Measurements from ENCODE around the gene ROBO2. TPM values are rescaled to one million over a fixed set of nuclear protein-coding genes. Genes with fewer than 3 reads are reported as not detected.

The ROBO2 gene
- total and polyA plus RNA-seq, 5 donors: 0.05 to 2.1 (median 0.39) TPM; not detected in 1

GRCh38 chr3:77329116-77329515 lies 289.2 kb downstream of the ROBO2 start:
- Histone ChIP-seq H3K4me3 (ENCODE audit: low read length) (no peak overlapping the region), H3K4me1 (ENCODE audit: control insufficient read depth, insufficient read depth, low read length) (no peaks in the 10 kb centered on the region), H3K27ac (ENCODE audit: low read length) (no peak overlapping the region), H3K27me3 (ENCODE audit: control insufficient read depth, insufficient read depth) (no peaks in the 10 kb centered on the region), H3K9me3 (ENCODE audit: control insufficient read depth, low read length) (no peaks in the 10 kb centered on the region)
- 27% methylated on average over 4 of the region's 4 CpGs for WGBS
- DNase-seq (no peak), ATAC-seq (peak; percentile 39 to 74)
- intact Hi-C loops (cut with DNase I): no loop called here

DNA sequence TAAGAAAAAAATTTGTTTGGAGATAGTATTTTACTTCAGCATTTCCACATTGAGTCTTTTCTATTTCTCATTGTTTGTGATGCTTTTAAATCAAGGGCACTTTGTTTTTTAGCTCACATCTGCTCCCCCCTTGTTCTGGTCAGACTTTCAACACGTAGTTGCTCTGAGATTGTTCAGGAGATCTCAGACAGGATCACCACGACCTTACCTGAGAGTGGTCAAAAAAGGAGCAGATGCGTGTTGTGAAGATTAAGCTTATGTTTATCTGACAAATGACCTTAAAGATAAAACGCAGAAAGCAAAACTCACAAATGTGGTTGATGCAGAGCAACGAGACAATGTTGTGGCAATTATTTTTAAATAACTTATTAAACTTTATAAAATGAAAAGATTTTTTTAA lies 298.3 kb downstream of the ROBO2 start:
- ATAC-seq (no peak), DNase-seq (no peak)
- Histone ChIP-seq H3K27ac (ENCODE audit: low read length) (no peak overlapping the region), H3K27me3 (ENCODE audit: control insufficient read depth, insufficient read depth) (no peaks in the 10 kb centered on the region), H3K4me1 (ENCODE audit: control insufficient read depth, insufficient read depth, low read length) (no peaks in the 10 kb centered on the region), H3K9me3 (ENCODE audit: control insufficient read depth, low read length) (no peaks in the 10 kb centered on the region), H3K4me3 (ENCODE audit: low read length) (no peak overlapping the region)
- WGBS: 66% methylated on average over 5 of the region's 5 CpGs
- intact Hi-C loops (cut with DNase I): no loop called here

DNA sequence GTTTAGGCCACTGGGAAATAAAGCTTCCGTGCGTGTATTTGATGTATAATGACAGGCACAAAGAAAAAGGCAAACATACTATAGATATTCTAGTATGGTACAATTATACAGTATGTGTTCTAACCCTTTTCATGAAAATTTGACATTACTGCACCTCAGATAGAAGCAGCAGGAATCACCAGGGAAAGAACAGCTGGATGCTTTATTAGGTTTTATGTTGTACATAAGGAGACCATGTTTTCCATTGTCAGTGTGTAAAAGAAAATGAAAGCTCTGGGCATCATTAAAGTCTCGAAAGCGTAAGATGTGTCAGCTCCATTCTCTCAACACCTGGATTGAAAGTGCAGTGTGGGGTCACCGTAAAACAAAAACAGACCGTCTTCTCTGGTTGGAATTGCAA lies 302.1 kb downstream of the ROBO2 start:
- WGBS: 92% methylated on average over 6 of the region's 6 CpGs
- no peaks in the 10 kb centered on the region for H3K9me3 ChIP-seq (ENCODE audit: control insufficient read depth, low read length)
- ATAC-seq (no peak), DNase-seq (no peak)
- no peaks in the 10 kb centered on the region for H3K27me3 ChIP-seq (ENCODE audit: control insufficient read depth, insufficient read depth)
- no peak overlapping the region for H3K27ac ChIP-seq (ENCODE audit: low read length)
- H3K4me3 ChIP-seq (ENCODE audit: low read length): no peak overlapping the region
- intact Hi-C loops (cut with DNase I): no loop called here
- H3K4me1 ChIP-seq (ENCODE audit: control insufficient read depth, insufficient read depth, low read length): no peaks in the 10 kb centered on the region

GRCh38 chr3:77342688-77343087 lies 302.8 kb downstream of the ROBO2 start:
- no peak overlapping the region for H3K27ac ChIP-seq (ENCODE audit: low read length)
- H3K4me3 ChIP-seq (ENCODE audit: low read length): no peak overlapping the region
- H3K27me3 ChIP-seq (ENCODE audit: control insufficient read depth, insufficient read depth): no peaks in the 10 kb centered on the region
- no peaks in the 10 kb centered on the region for H3K9me3 ChIP-seq (ENCODE audit: control insufficient read depth, low read length)
- H3K4me1 ChIP-seq (ENCODE audit: control insufficient read depth, insufficient read depth, low read length): no peaks in the 10 kb centered on the region
- intact Hi-C loops (cut with DNase I): no loop called here
- DNase-seq (no peak), ATAC-seq (no peak)
- WGBS: 83% methylated on average over 5 of the region's 5 CpGs

DNA sequence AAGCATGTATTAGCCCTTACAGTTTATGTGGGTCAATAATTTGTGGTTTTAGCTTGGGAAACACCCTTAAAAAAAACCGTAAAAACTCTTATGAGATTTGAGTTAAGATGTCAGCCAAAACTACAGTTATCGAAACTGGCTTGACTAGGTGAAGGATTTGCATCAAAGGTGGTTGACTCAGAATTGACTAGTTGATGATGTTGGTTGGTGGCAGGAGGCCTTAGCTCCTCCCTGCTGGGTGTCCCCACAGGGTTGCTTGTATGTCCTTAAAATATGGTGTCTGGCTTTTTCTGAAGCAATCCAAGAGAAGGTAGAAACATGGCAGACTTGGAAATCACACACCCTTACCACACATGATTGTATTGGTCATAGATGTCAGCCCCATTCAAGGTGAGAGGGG lies 305.1 kb downstream of the ROBO2 start:
- Histone ChIP-seq H3K4me1 (ENCODE audit: control insufficient read depth, insufficient read depth, low read length) (no peaks in the 10 kb centered on the region), H3K27ac (ENCODE audit: low read length) (no peak overlapping the region), H3K4me3 (ENCODE audit: low read length) (no peak overlapping the region), H3K9me3 (ENCODE audit: control insufficient read depth, low read length) (no peaks in the 10 kb centered on the region), H3K27me3 (ENCODE audit: control insufficient read depth, insufficient read depth) (no peaks in the 10 kb centered on the region)
- no peak for ATAC-seq
- DNase-seq: no peak
- intact Hi-C loops (cut with DNase I): no loop called here
- 91% methylated on average over 2 of the region's 2 CpGs for WGBS

- H3K27ac ChIP-seq (ENCODE audit: low read length): no peak overlapping the region
- intact Hi-C loops (cut with DNase I): no loop called here
- no peak for DNase-seq
- peak in 1 of 2 donors; percentile 41 for ATAC-seq
- no peaks in the 10 kb centered on the region for H3K4me1 ChIP-seq (ENCODE audit: control insufficient read depth, insufficient read depth, low read length)
- no peaks in the 10 kb centered on the region for H3K9me3 ChIP-seq (ENCODE audit: control insufficient read depth, low read length)
- H3K27me3 ChIP-seq (ENCODE audit: control insufficient read depth, insufficient read depth): no peaks in the 10 kb centered on the region
- H3K4me3 ChIP-seq (ENCODE audit: low read length): no peak overlapping the region
- WGBS: 44% methylated on average over 6 of the region's 6 CpGs
Measured at GRCh38 chr3:77348244-77348855, 308.5 kb downstream of the ROBO2 start.

GRCh38 chr3:77354958-77355357 lies 315.1 kb downstream of the ROBO2 start:
- intact Hi-C loops (cut with DNase I): no loop called here
- no peak for ATAC-seq
- no peak overlapping the region for H3K4me3 ChIP-seq (ENCODE audit: low read length)
- no peaks in the 10 kb centered on the region for H3K4me1 ChIP-seq (ENCODE audit: control insufficient read depth, insufficient read depth, low read length)
- H3K27me3 ChIP-seq (ENCODE audit: control insufficient read depth, insufficient read depth): no peaks in the 10 kb centered on the region
- no peak overlapping the region for H3K27ac ChIP-seq (ENCODE audit: low read length)
- no peak for DNase-seq
- H3K9me3 ChIP-seq (ENCODE audit: control insufficient read depth, low read length): no peaks in the 10 kb centered on the region

DNA sequence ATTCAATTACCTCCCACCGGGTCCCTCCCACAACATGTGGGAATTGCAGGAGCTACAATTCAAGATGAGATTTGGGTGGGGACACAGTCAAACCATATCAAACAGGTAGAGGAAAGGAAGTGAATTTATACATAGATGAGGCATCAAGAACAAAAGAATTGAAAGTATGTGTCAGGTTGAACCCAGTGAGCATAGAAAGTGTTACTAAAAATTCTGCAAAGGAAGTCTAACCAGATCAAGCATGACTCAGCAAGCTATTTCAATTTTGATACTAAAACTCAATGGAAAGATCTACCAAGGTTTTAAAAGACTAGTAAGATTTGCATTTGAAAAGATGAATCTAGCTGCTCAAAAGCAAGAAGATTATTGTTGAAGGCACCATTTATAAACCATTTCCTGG lies 323.0 kb downstream of the ROBO2 start:
- intact Hi-C loops (cut with DNase I): no loop called here
- no peak overlapping the region for H3K27ac ChIP-seq (ENCODE audit: low read length)
- DNase-seq (no peak), ATAC-seq (no peak)
- no peaks in the 10 kb centered on the region for H3K4me1 ChIP-seq (ENCODE audit: control insufficient read depth, insufficient read depth, low read length)
- H3K4me3 ChIP-seq (ENCODE audit: low read length): no peak overlapping the region
- WGBS: 91% methylated on average over 1 of the region's 1 CpG
- H3K27me3 ChIP-seq (ENCODE audit: control insufficient read depth, insufficient read depth): no peaks in the 10 kb centered on the region
- H3K9me3 ChIP-seq (ENCODE audit: control insufficient read depth, low read length): no peaks in the 10 kb centered on the region

GRCh38 chr3:77365152-77365551 lies 325.3 kb downstream of the ROBO2 start:
- Histone ChIP-seq H3K9me3 (ENCODE audit: control insufficient read depth, low read length) (no peaks in the 10 kb centered on the region), H3K4me1 (ENCODE audit: control insufficient read depth, insufficient read depth, low read length) (no peaks in the 10 kb centered on the region), H3K27ac (ENCODE audit: low read length) (no peak overlapping the region), H3K4me3 (ENCODE audit: low read length) (no peak overlapping the region), H3K27me3 (ENCODE audit: control insufficient read depth, insufficient read depth) (no peaks in the 10 kb centered on the region)
- no peak for ATAC-seq
- DNase-seq: no peak
- 65% methylated on average over 1 of the region's 1 CpG for whole genome bisulfite sequencing
- intact Hi-C loops (cut with DNase I): no loop called here

DNA sequence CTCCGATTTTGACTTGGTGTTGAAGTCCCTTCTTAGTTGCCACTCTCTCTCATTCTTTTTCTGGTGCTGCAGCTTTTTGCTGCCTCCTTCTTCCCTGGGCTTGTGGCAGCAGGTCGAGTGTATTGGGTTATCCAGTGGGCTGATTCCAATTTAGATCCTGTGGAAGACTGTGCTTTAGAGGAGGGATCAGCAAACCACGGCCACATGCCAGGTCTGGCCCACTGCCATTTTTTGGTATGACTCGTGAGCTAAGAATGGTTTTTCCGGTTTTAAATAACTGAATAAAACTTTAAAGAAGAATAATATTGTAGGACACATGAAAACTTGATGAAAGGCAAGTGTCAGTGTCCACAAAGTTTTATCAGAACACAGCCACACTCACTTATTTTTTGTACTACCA lies 330.5 kb downstream of the ROBO2 start:
- H3K27me3 ChIP-seq (ENCODE audit: control insufficient read depth, insufficient read depth): no peaks in the 10 kb centered on the region
- H3K27ac ChIP-seq (ENCODE audit: low read length): no peak overlapping the region
- no peak overlapping the region for H3K4me3 ChIP-seq (ENCODE audit: low read length)
- H3K9me3 ChIP-seq (ENCODE audit: control insufficient read depth, low read length): no peaks in the 10 kb centered on the region
- no peak for ATAC-seq
- H3K4me1 ChIP-seq (ENCODE audit: control insufficient read depth, insufficient read depth, low read length): no peaks in the 10 kb centered on the region
- intact Hi-C loops (cut with DNase I): no loop called here
- WGBS: 44% methylated on average over 5 of the region's 5 CpGs
- DNase-seq: peak in 2 of 3 donors; percentile 17 to 54

GRCh38 chr3:77372018-77372417 lies 332.1 kb downstream of the ROBO2 start:
- Histone ChIP-seq H3K27ac (ENCODE audit: low read length) (no peak overlapping the region), H3K4me3 (ENCODE audit: low read length) (no peak overlapping the region), H3K4me1 (ENCODE audit: control insufficient read depth, insufficient read depth, low read length) (no peaks in the 10 kb centered on the region), H3K9me3 (ENCODE audit: control insufficient read depth, low read length) (no peaks in the 10 kb centered on the region), H3K27me3 (ENCODE audit: control insufficient read depth, insufficient read depth) (no peaks in the 10 kb centered on the region)
- ATAC-seq: no peak
- intact Hi-C loops (cut with DNase I): no loop called here
- DNase-seq: no peak
- WGBS: 68% methylated on average over 3 of the region's 3 CpGs

All from right cardiac atrium (tissue), 5 donors.